ENCODE results near the gene GALE. TPM values are rescaled to one million over a fixed set of nuclear protein-coding genes. Genes with fewer than 3 reads are reported as not detected.
"Not testable (repeated sequence)": the region's sequence is repeated elsewhere in the genome, so short reads cannot be mapped to it uniquely, and the experiment has no call there.

GALE gene
- 12.4 TPM for total RNA-seq

GRCh38 chr1:23800400-23801337 lies at the start of gene GALE:
Gene GALE (minus strand): TSS chr1:23800754. CDS start chr1:23799007, 1,747 bp downstream.
- DNase-seq (ENCODE audit: low read depth in 2 of 3, low spot score in 2 of 3): peak; percentile 97 to 98 (median 98)

DNA sequence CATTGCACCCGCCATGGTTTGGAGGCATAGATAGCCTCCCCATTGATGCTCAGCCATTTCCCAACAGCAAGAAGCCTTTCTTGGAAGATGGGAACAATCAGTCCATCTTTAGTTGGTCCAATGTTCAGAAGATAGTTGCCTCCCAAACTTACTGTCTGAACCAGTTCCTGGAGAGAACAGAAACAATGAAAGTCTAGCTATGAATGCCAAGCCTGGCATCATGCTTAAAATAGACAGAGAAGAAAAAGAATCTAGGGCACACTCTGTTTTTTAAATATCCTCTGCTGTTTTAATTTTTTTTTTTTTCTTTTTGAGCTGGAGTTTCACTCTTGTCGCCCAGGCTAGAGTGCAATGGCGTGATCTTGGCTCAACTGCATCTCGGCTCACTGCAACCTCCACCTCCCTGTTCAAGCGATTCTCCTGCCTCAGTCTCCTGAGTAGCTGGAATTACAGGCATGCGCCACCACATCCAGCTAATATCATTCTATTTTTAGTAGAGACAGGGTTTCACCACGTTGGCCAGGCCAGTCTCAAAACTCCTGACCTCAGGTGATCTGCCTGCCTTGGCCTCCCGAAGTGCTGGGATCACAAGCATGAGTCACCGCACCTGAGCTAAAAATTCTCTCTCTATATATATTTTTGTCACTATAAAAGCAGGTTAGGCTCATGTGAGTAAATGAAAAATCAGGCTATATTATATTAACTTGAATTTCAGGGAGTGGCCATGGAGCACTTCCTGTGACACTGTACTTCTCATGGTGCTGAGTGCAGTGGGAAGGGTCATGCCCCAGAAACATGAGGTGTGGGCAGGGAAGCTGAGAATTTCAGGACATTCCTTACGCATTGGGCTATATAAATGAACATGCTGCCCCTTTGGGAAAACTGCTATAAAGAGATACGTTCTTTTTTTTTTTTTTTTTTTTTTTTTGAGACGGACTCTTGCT lies 48.4 kb upstream of the GALE start:
- no peak for DNase-seq (ENCODE audit: low read depth in 2 of 3, low spot score in 2 of 3)

DNA sequence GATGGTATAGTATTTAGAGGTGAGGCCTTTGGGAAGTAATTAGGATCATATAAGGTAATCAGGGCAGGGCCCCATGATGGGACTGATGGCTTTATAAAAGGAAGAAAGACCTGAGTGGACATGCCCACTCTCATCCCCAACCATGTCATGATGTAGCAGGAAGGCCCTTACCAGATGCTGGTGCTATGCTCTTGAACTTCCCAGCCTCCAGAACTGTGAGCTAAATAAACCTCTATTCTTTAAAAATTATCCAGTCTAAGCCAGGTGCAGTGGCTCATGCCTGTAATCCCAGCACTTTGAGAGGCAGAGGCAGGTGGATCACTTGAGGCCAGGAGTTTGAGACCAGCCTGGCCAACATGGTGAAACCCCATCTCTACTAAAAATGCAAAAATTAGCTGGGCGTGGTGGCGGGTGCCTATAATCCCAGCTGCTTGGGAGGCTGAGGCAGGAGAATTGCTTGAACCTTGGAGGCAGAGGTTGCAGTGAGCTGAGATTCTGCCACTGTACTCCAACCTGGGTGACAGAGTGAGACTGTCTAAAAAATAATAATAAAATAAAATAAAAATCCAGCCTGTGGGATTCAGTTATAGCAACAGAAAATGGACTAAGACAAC lies 47.0 kb upstream of the GALE start:
- not testable (repeated sequence) for DNase-seq (ENCODE audit: low read depth in 2 of 3, low spot score in 2 of 3)

DNA sequence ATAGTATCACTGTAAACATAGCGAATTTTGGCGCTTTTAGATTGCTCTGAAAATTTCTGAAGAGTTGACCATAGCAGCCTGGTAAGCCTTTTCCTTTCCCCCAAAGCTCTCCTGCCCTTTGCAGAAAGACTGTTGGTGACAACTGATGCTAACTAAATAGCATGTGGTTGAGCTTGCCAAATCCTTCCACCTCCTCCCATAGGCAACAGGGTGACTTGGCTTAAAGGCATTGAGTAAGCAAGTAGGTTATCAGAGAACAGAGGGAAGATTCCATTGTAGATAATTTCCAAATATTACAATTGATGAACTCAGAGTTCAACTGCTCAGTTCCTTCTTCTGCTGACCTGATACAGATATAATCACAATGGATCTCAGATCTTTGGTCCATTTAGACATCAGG lies 44.6 kb upstream of the GALE start:
- no peak for DNase-seq (ENCODE audit: low read depth in 2 of 3, low spot score in 2 of 3)

DNA sequence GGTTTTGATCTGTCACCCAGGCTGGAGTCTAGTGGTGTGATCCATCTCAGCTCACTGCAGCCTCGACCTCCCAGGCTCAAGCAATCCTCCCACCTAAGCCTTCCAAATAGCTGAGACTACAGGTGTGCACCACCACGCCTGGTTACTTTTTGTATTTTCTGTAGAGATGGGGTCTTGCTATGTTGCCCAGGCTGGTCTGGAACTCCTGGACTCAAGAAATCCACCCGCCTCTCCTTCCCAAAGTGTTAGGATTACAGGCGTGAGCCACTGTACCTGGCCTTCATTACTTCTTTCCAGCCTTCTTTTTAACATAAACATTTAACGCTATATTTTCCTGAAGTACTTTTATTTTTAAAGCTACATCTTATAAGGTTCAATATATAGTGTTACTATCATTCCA lies 43.1 kb upstream of the GALE start:
- no peak for DNase-seq (ENCODE audit: low read depth in 2 of 3, low spot score in 2 of 3)

GRCh38 chr1:23838401-23838866 lies 37.9 kb upstream of the GALE start:
- peak; percentile 45 to 89 (median 87) for DNase-seq (ENCODE audit: low read depth in 2 of 3, low spot score in 2 of 3)

DNA sequence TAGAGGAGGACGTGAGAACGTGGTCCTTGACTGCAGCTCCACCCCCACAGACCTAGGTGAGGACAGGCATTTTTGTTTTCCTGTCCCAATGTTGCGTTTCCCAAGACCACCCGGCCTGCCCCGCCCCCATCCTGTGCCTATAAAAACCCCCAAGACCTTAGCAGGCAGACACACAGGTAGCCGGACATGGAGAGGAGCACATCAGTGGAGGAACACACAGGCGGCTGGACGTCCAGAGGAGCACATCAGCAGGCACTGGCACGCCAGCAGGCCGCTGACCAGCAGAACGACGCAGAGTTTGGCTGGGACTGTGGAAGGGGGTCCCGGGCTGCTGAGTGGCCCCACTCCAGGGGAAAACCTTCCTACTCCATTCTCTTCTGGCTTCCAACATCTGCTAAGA lies 37.4 kb upstream of the GALE start:
- no peak for DNase-seq (ENCODE audit: low read depth in 2 of 3, low spot score in 2 of 3)

- peak in 1 of 3 donors; percentile 37 for DNase-seq (ENCODE audit: low read depth in 2 of 3, low spot score in 2 of 3)
Measured at GRCh38 chr1:23836037-23836436, 35.5 kb upstream of the GALE start.

DNA sequence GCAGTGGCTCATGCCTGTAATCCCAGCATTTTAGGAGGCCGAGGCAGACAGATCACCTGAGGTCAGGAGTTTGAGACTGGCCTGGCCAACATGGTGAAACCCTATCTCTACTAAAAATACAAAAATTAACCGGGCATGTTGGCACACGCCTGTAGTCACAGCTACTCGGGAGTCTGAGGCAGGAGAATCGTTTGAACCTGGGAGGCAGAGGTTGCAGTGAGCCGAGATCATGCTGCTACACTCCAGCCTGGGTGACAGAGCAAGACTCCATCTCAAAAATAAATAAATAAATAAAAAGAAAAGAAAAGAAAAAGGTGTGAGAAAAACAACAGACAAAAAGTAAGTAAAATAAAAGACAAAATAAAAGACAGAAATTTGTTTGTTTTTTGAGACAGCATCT lies 33.6 kb upstream of the GALE start:
- DNase-seq (ENCODE audit: low read depth in 2 of 3, low spot score in 2 of 3): not testable (repeated sequence)

DNA sequence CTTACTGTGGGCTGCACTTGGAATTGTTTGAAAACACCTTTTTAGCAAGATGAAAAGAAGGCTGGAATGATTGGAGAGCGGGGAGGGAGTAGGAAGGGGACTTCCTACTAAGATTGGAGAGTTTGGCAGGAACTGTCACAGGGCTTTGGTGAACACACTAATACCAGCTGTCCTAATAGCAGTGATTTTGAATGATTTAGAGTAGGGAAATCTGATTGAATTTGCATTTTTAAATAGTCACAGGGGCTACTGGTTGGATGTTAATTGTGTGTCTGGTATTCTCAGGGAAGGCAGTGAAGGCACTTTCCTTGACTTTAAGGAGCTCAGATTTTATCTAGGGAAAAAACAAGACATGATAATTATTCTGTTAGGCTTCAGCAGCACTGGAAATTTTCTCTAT lies 27.2 kb upstream of the GALE start:
- DNase-seq (ENCODE audit: low read depth in 2 of 3, low spot score in 2 of 3): no peak

DNA sequence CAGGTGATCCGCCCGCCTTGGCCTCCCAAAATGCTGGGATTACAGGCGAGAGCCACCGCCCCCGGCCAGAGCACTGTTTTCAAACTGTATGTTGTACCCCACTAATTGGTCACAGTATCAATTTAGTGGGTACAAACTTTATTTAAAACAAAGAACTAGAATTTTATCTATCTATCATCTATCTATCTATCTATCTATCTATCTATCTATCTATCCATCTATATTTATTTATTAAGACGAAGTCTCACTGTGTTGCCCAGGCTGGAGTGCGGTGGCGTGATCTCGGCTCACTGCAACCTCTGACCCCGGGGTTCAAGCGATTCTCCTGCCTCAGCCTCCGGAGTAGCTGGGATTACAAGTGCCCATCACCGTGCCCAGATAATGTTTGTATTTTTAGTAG lies 26.0 kb upstream of the GALE start:
- not testable (repeated sequence) for DNase-seq (ENCODE audit: low read depth in 2 of 3, low spot score in 2 of 3)

- no peak for DNase-seq (ENCODE audit: low read depth in 2 of 3, low spot score in 2 of 3)
Measured at GRCh38 chr1:23825762-23826522, 25.4 kb upstream of the GALE start.

DNA sequence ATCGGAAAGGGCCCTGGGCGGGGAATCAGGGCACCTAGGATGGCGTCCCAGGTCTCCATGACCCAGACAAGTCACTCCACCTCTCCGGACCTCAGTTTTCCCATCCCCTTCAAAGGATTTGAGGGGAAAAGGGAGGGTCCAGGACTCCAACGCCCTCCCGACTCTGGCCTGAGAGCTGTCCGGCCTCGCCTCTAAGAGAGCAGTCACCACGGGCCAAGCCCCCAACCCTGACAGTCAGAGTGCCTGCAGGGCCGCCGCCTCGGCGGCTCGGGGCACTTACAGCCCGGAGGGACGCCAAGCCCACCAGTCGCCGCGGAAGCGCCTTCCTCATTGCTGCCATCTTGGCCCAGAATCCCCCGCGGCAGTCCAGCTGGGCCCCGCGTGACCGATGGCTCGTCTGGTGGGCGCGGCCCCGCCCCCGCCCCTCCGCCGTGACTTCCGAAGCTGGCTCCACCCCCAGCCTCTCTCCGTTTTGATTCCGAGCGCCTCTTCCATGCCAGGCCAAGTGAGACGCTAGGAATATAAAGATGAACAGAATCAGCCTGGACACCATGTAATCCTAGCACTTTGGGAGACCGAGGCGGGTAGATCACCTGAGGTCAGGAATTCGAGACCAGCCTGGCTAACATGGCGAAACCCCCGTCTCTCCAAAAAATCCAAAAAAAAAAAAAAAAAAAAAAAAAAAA lies 24.7 kb upstream of the GALE start, which contains the start of gene HMGCL:
Gene HMGCL (minus strand): TSS at position 354 of the 686 bp plus-strand sequence. CDS start 14 bp downstream, at position 340.
- peak; percentile 55 to 94 (median 91) for DNase-seq (ENCODE audit: low read depth in 2 of 3, low spot score in 2 of 3)

- DNase-seq (ENCODE audit: low read depth in 2 of 3, low spot score in 2 of 3): no peak
Measured at GRCh38 chr1:23824711-23825075, 24.1 kb upstream of the GALE start.

DNA sequence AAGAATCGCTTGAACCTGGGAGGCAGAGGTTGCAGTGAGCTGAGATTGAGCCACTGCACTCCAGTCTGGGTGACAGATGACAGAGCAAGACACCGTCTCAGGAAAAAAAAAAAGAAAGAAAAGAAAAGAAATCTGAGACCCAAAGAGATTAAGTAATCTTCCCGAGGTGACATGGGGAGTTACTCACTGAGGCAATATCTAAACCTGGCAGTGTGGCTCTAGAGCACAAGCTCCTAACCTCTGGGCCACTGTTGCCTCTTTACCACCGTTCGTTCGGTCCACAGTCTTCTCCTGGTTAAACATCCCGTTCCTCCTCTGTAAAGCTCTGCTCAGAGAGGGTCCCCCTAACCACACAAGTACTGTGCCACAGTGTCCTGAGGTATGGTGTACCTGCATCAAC lies 23.2 kb upstream of the GALE start:
- DNase-seq (ENCODE audit: low read depth in 2 of 3, low spot score in 2 of 3): no peak

- DNase-seq (ENCODE audit: low read depth in 2 of 3, low spot score in 2 of 3): no peak
Measured at GRCh38 chr1:23817633-23818032, 17.1 kb upstream of the GALE start.

GRCh38 chr1:23816906-23817305 lies 16.4 kb upstream of the GALE start:
- DNase-seq (ENCODE audit: low read depth in 2 of 3, low spot score in 2 of 3): peak in 1 of 3 donors; percentile 51

GRCh38 chr1:23816361-23816760 lies 15.8 kb upstream of the GALE start:
- no peak for DNase-seq (ENCODE audit: low read depth in 2 of 3, low spot score in 2 of 3)

- no peak for DNase-seq (ENCODE audit: low read depth in 2 of 3, low spot score in 2 of 3)
Measured at GRCh38 chr1:23814016-23814415, 13.5 kb upstream of the GALE start.

Measured in hematopoietic multipotent progenitor cell (in vitro differentiated cells).